HepG2 (cell line): Measurements from ENCODE around the gene AMBRA1. TPM values are rescaled to one million over a fixed set of nuclear protein-coding genes. Genes with fewer than 3 reads are reported as not detected.

Experiments
- ATAD3A ChIP-seq: sonication (generic); formaldehyde crosslinking; IDR thresholded peaks from 2 replicates; pipeline ENCODE4 v1.4.0; 2020; ENCODE audit warnings: missing genetic modification reagents
- FOXK1 ChIP-seq: sonication (generic); formaldehyde crosslinking; IDR thresholded peaks from 2 replicates; pipeline ENCODE4 v1.4.0; 2020; ENCODE audit warnings: low read depth, missing genetic modification reagents, borderline replicate concordance
- HNRNPUL1 ChIP-seq: fragments of 200-400 bp; formaldehyde crosslinking; IDR thresholded peaks from 2 replicates; pipeline ENCODE4 v1.6.1; 2017; ENCODE audit warnings: low read depth, mild to moderate bottlenecking, low read length, moderate library complexity
- ISX ChIP-seq: sonication (generic); formaldehyde crosslinking; conservative IDR thresholded peaks from 2 replicates; pipeline ENCODE4 v1.5.0; 2020; ENCODE audit warnings: missing genetic modification reagents
- LBX2 ChIP-seq: sonication (generic); formaldehyde crosslinking; IDR thresholded peaks from 2 replicates; pipeline ENCODE4 v1.5.0; 2020; ENCODE audit warnings: missing genetic modification reagents, mild to moderate bottlenecking, borderline replicate concordance
- MBNL3 ChIP-seq: fragments of 250-450 bp; sonication (Bioruptor Pico); conservative IDR thresholded peaks from 2 replicates; pipeline ENCODE4 v1.8.0; 2022; ENCODE audit warnings: mild to moderate bottlenecking, inconsistent platforms
- MLLT10 ChIP-seq: sonication (generic); formaldehyde crosslinking; IDR thresholded peaks from 2 replicates; pipeline ENCODE4 v1.4.0; 2020; ENCODE audit warnings: missing genetic modification reagents
- MNT ChIP-seq: fragments of 450-650 bp; IDR thresholded peaks from 2 replicates; pipeline ENCODE4 v1.6.1; 2016
- MYNN ChIP-seq: sonication (generic); formaldehyde crosslinking; IDR thresholded peaks from 2 replicates; pipeline ENCODE4 v1.4.0; 2020; ENCODE audit warnings: mild to moderate bottlenecking, low read depth, missing genetic modification reagents
- NAIF1 ChIP-seq: sonication (generic); formaldehyde crosslinking; IDR thresholded peaks from 2 replicates; pipeline ENCODE4 v1.5.0; 2020; ENCODE audit warnings: mild to moderate bottlenecking, missing genetic modification reagents, borderline replicate concordance
- PRDM15 ChIP-seq: sonication (generic); formaldehyde crosslinking; IDR thresholded peaks from 2 replicates; pipeline ENCODE4 v1.4.0; 2020; ENCODE audit warnings: missing genetic modification reagents
- SCMH1 ChIP-seq: sonication (generic); formaldehyde crosslinking; IDR thresholded peaks from 2 replicates; pipeline ENCODE4 v1.9.0; 2021; ENCODE audit warnings: missing genetic modification reagents, mild to moderate bottlenecking, borderline replicate concordance
- SMARCC2 ChIP-seq: fragments of 450-650 bp; IDR thresholded peaks from 2 replicates; pipeline ENCODE4 v1.6.1; 2017; ENCODE audit warnings: antibody characterized with exemption, mild to moderate bottlenecking
- SP140L ChIP-seq: sonication (generic); formaldehyde crosslinking; IDR thresholded peaks from 2 replicates; pipeline ENCODE4 v1.4.0; 2020; ENCODE audit warnings: missing genetic modification reagents, borderline replicate concordance
- STAT5B ChIP-seq: sonication (generic); formaldehyde crosslinking; IDR thresholded peaks from 2 replicates; pipeline ENCODE4 v1.4.0; 2020; ENCODE audit warnings: missing genetic modification reagents
- TARDBP ChIP-seq: sonication (generic); formaldehyde crosslinking; IDR thresholded peaks from 2 replicates; pipeline ENCODE4 v1.8.0; 2022; ENCODE audit warnings: mild to moderate bottlenecking, missing genetic modification reagents
- THAP9 ChIP-seq: sonication (generic); formaldehyde crosslinking; IDR thresholded peaks from 2 replicates; pipeline ENCODE4; 2020; ENCODE audit warnings: missing genetic modification reagents, mild to moderate bottlenecking, borderline replicate concordance
- ZNF546 ChIP-seq: sonication (generic); formaldehyde crosslinking; conservative IDR thresholded peaks from 2 replicates; pipeline ENCODE4 v1.8.1; 2023; ENCODE audit warnings: mild to moderate bottlenecking, missing genetic modification reagents
- ZNF781 ChIP-seq: sonication (generic); formaldehyde crosslinking; IDR thresholded peaks from 2 replicates; pipeline ENCODE4 v1.5.1; 2020; ENCODE audit warnings: borderline replicate concordance, mild to moderate bottlenecking, missing genetic modification reagents; ENCODE audit errors: not compliant biosample characterization
- ZNF790 ChIP-seq: sonication (generic); formaldehyde crosslinking; IDR thresholded peaks from 2 replicates; pipeline ENCODE4 v1.8.0; 2022; ENCODE audit warnings: missing genetic modification reagents, mild to moderate bottlenecking, borderline replicate concordance
- ZNF878 ChIP-seq: sonication (generic); formaldehyde crosslinking; IDR thresholded peaks from 2 replicates; pipeline ENCODE4 v1.8.1; 2023; ENCODE audit warnings: mild to moderate bottlenecking, missing genetic modification reagents, moderate library complexity
- polyA plus RNA-seq, 8 experiments: library from polyadenylated mRNA; depleted of rRNA in 3 of 8; stranded (reverse) in 7 of 8; unstranded in 1 of 8; fragments of >200 nt; fragmentation: Illumina TruSeq in 4 of 8; extraction: Trizol in 4 of 8; gene quantifications; 2 replicates each; pipeline versions ENCODE4 v1.2.1 to v1.2.3, GENCODE V29; 2011 to 2016; ENCODE audit warnings: low read depth in 4 of 8, missing spikeins in 1 of 8, mixed read lengths in 1 of 8; ENCODE audit not compliant: insufficient read depth in 1 of 8
- total RNA-seq, 5 experiments: library from RNA; depleted of rRNA; stranded (reverse); fragments of >200 nt; fragmentation: Illumina TruSeq; extraction: Trizol; gene quantifications; 2 replicates each; pipeline ENCODE4 v1.2.3, GENCODE V29; 2016; ENCODE audit warnings: low read depth in 1 of 5

Gene AMBRA1
- total and polyA plus RNA-seq, 2 of the 13 experiments (the other 11 are each of a cell fraction or from before 2014, with no cell fraction given): 15.7 to 26.0 TPM

- no peak for TF ChIP-seq MLLT10 (CRISPR knock-in tag)
- TF ChIP-seq MNT: peak; percentile 61; the same call in 1 of the 2 replicates
- no peak for TF ChIP-seq MBNL3 (CRISPR knock-in tag)
- peak; percentile 91; the same call in 1 of the 2 replicates for TF ChIP-seq ZNF546
- no peak for TF ChIP-seq PRDM15 (CRISPR knock-in tag)
- TF ChIP-seq HNRNPUL1: no peak
- TF ChIP-seq THAP9 (CRISPR knock-in tag): peak; percentile 65; the same call in 1 of the 2 replicates
- TF ChIP-seq ZNF790 (CRISPR knock-in tag): 0 out of 2 replicates have a peak, but pooled peaks have one; percentile 17
- TF ChIP-seq ISX (CRISPR knock-in tag): no peak
- peak; percentile 72; the same call in 1 of the 2 replicates for TF ChIP-seq ZNF878
- TF ChIP-seq LBX2 (CRISPR knock-in tag): no peak
- TF ChIP-seq SMARCC2: no peak
- no peak for TF ChIP-seq MYNN (CRISPR knock-in tag)
- TF ChIP-seq TARDBP (CRISPR knock-in tag): peak; percentile 50; the same call in 1 of the 2 replicates
- no peak for TF ChIP-seq STAT5B (CRISPR knock-in tag)
- TF ChIP-seq ZNF781: peak; percentile 88
- TF ChIP-seq NAIF1: 0 out of 2 replicates have a peak, but pooled peaks have one; percentile 69
- no peak for TF ChIP-seq SCMH1 (CRISPR knock-in tag)
- peak; percentile 93 for TF ChIP-seq FOXK1
- TF ChIP-seq ATAD3A (CRISPR knock-in tag): no peak
- TF ChIP-seq SP140L (CRISPR knock-in tag): no peak
Measured at GRCh38 chr11:46593550-46594373, at the start of gene AMBRA1 (continued).
